H1 (cell line): Measurements from ENCODE around the gene AKAP12.
A peak's percentile ranks its signal among the peaks of the same experiment; 100 is the strongest.

ENCODE experiments used
- BCL11A ChIP-seq, 2 experiments: IDR thresholded peaks; one replicate each; pipeline ENCODE4 v1.6.1; 2011; ENCODE audit warnings: low read depth in 2 of 2, low read length in 2 of 2, mild to moderate bottlenecking in 2 of 2
- EZH2 ChIP-seq: fragments of 200-600 bp; sonication (generic); IDR thresholded peaks from 2 replicates; pipeline ENCODE4 v1.7.1; 2012; ENCODE audit warnings: low read depth, mild to moderate bottlenecking, moderate library complexity, low read length, inconsistent platforms; ENCODE audit not compliant: severe bottlenecking
- POLR2A ChIP-seq, 2 experiments: IDR thresholded peaks; 1 replicate in 1 of 2; 2 replicates in 1 of 2; pipeline ENCODE4 v1.6.1; 2011; ENCODE audit warnings: low read depth in 2 of 2, low read length in 2 of 2, mild to moderate bottlenecking in 2 of 2; ENCODE audit errors: control extremely low read depth in 1 of 2
- RXRA ChIP-seq: IDR thresholded peaks from 2 replicates; pipeline ENCODE4 v1.6.1; 2011; ENCODE audit warnings: low read depth, mild to moderate bottlenecking, low read length, moderate library complexity; ENCODE audit not compliant: insufficient read depth
- SP1 ChIP-seq: IDR thresholded peaks from 2 replicates; pipeline ENCODE4 v1.6.1; 2011; ENCODE audit warnings: low read depth, low read length
- TAF1 ChIP-seq: IDR thresholded peaks from 2 replicates; pipeline ENCODE4 v1.6.1; 2011; ENCODE audit warnings: mild to moderate bottlenecking, low read depth, low read length
- TF ChIP-seq, protein P1 (sequence below), 3 experiments: IDR thresholded peaks; 1 replicate in 2 of 3; 2 replicates in 1 of 3; pipeline versions ENCODE4 v1.5.1 to v1.6.1; 2011; ENCODE audit warnings: low read length in 3 of 3, mild to moderate bottlenecking in 3 of 3, inconsistent platforms in 2 of 3, low read depth in 1 of 3, moderate library complexity in 1 of 3; ENCODE audit not compliant: insufficient read depth in 1 of 3; ENCODE audit errors: control extremely low read depth in 1 of 3
- TF ChIP-seq, protein P2 (sequence below): fragments of 300-600 bp; sonication (generic); IDR thresholded peaks from 2 replicates; pipeline ENCODE4 v1.7.1; 2012; ENCODE audit warnings: low read length, moderate library complexity, mild to moderate bottlenecking, inconsistent platforms; ENCODE audit not compliant: insufficient replicate concordance

GRCh38 chr6:151390851-151391470 lies 151.2 kb downstream of the AKAP12 start:
- TF ChIP-seq, protein P1, sequence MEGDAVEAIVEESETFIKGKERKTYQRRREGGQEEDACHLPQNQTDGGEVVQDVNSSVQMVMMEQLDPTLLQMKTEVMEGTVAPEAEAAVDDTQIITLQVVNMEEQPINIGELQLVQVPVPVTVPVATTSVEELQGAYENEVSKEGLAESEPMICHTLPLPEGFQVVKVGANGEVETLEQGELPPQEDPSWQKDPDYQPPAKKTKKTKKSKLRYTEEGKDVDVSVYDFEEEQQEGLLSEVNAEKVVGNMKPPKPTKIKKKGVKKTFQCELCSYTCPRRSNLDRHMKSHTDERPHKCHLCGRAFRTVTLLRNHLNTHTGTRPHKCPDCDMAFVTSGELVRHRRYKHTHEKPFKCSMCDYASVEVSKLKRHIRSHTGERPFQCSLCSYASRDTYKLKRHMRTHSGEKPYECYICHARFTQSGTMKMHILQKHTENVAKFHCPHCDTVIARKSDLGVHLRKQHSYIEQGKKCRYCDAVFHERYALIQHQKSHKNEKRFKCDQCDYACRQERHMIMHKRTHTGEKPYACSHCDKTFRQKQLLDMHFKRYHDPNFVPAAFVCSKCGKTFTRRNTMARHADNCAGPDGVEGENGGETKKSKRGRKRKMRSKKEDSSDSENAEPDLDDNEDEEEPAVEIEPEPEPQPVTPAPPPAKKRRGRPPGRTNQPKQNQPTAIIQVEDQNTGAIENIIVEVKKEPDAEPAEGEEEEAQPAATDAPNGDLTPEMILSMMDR (IDR thresholded peaks at IDR 0.05; ENCODE audit: control extremely low read depth in 1 of 3, insufficient read depth in 1 of 3, low read depth in 1 of 3, low read length in 3 of 3), result no peak
- no peak for TF ChIP-seq EZH2
- no peak for TF ChIP-seq SP1
- no peak for TF ChIP-seq RXRA
- TF ChIP-seq POLR2A (IDR thresholded peaks at IDR 0.05; ENCODE audit: control extremely low read depth in 1 of 2, low read depth in 2 of 2, low read length in 2 of 2), result peak in 1 of 2 experiments; percentile 64; a peak in 1 of 3 replicates
- no peak; the same call in 1 of the 2 replicates for TF ChIP-seq TAF1
- TF ChIP-seq, protein P2, sequence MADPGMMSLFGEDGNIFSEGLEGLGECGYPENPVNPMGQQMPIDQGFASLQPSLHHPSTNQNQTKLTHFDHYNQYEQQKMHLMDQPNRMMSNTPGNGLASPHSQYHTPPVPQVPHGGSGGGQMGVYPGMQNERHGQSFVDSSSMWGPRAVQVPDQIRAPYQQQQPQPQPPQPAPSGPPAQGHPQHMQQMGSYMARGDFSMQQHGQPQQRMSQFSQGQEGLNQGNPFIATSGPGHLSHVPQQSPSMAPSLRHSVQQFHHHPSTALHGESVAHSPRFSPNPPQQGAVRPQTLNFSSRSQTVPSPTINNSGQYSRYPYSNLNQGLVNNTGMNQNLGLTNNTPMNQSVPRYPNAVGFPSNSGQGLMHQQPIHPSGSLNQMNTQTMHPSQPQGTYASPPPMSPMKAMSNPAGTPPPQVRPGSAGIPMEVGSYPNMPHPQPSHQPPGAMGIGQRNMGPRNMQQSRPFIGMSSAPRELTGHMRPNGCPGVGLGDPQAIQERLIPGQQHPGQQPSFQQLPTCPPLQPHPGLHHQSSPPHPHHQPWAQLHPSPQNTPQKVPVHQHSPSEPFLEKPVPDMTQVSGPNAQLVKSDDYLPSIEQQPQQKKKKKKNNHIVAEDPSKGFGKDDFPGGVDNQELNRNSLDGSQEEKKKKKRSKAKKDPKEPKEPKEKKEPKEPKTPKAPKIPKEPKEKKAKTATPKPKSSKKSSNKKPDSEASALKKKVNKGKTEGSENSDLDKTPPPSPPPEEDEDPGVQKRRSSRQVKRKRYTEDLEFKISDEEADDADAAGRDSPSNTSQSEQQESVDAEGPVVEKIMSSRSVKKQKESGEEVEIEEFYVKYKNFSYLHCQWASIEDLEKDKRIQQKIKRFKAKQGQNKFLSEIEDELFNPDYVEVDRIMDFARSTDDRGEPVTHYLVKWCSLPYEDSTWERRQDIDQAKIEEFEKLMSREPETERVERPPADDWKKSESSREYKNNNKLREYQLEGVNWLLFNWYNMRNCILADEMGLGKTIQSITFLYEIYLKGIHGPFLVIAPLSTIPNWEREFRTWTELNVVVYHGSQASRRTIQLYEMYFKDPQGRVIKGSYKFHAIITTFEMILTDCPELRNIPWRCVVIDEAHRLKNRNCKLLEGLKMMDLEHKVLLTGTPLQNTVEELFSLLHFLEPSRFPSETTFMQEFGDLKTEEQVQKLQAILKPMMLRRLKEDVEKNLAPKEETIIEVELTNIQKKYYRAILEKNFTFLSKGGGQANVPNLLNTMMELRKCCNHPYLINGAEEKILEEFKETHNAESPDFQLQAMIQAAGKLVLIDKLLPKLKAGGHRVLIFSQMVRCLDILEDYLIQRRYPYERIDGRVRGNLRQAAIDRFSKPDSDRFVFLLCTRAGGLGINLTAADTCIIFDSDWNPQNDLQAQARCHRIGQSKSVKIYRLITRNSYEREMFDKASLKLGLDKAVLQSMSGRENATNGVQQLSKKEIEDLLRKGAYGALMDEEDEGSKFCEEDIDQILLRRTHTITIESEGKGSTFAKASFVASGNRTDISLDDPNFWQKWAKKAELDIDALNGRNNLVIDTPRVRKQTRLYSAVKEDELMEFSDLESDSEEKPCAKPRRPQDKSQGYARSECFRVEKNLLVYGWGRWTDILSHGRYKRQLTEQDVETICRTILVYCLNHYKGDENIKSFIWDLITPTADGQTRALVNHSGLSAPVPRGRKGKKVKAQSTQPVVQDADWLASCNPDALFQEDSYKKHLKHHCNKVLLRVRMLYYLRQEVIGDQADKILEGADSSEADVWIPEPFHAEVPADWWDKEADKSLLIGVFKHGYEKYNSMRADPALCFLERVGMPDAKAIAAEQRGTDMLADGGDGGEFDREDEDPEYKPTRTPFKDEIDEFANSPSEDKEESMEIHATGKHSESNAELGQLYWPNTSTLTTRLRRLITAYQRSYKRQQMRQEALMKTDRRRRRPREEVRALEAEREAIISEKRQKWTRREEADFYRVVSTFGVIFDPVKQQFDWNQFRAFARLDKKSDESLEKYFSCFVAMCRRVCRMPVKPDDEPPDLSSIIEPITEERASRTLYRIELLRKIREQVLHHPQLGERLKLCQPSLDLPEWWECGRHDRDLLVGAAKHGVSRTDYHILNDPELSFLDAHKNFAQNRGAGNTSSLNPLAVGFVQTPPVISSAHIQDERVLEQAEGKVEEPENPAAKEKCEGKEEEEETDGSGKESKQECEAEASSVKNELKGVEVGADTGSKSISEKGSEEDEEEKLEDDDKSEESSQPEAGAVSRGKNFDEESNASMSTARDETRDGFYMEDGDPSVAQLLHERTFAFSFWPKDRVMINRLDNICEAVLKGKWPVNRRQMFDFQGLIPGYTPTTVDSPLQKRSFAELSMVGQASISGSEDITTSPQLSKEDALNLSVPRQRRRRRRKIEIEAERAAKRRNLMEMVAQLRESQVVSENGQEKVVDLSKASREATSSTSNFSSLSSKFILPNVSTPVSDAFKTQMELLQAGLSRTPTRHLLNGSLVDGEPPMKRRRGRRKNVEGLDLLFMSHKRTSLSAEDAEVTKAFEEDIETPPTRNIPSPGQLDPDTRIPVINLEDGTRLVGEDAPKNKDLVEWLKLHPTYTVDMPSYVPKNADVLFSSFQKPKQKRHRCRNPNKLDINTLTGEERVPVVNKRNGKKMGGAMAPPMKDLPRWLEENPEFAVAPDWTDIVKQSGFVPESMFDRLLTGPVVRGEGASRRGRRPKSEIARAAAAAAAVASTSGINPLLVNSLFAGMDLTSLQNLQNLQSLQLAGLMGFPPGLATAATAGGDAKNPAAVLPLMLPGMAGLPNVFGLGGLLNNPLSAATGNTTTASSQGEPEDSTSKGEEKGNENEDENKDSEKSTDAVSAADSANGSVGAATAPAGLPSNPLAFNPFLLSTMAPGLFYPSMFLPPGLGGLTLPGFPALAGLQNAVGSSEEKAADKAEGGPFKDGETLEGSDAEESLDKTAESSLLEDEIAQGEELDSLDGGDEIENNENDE, result no peak
- TF ChIP-seq BCL11A (IDR thresholded peaks at IDR 0.05; ENCODE audit: low read depth in 2 of 2, low read length in 2 of 2), result no peak
